HCT116 (cell line): Measurements from ENCODE around the gene URB1. TPM values are rescaled to one million over a fixed set of nuclear protein-coding genes. Genes with fewer than 3 reads are reported as not detected.

Experiments used
- ATAC-seq: fragments of 200-7000 bp; cut with Tn5 transposase; 2 replicates; pipeline ENCODE4 v1.9.1; 2020; ENCODE audit warnings: mild to moderate bottlenecking, moderate library complexity
- BruUV-seq: library from RNA; stranded (reverse); fragments of 400-500 nt; replicated peaks from 2 replicates; lab custom pipeline; 2021; lab: Mats Ljungman, UMichigan
- CTCF ChIA-PET: fragments of 300-600 bp; sonication (Branson Sonifier 250); formaldehyde crosslinking; loops from one replicate; lab custom pipeline; 2021; ENCODE audit warnings: antibody characterized with exemption; lab: Charles Lee
- POLR2A ChIA-PET: fragments of 300-600, 350-600 bp; sonication (Branson Sonifier 250); formaldehyde crosslinking; loops from one replicate; lab custom pipeline; 2021; ENCODE audit warnings: antibody characterized with exemption; lab: Charles Lee
- RAD21 ChIA-PET, 2 experiments: fragments of 300-600 bp; sonication (Branson Sonifier 250); formaldehyde crosslinking; loops; one replicate each; lab custom pipeline; 2023; ENCODE audit warnings: low total read pairs in 2 of 2; ENCODE audit not compliant: uncharacterized antibody in 2 of 2, unreplicated experiment in 2 of 2, low non-redundant PET in 1 of 2; lab: Charles Lee
- DNase-seq: peaks from one replicate; pipeline ENCODE4 v3.0.0-alpha.2; 2010; ENCODE audit warnings: low read depth, low spot score
- H2AFZ ChIP-seq: fragments of 200-600 bp; shearing (Covaris generic), sonication (generic); 2 replicates; pipeline ENCODE4 v1.6.1; 2017; ENCODE audit warnings: low read depth, mixed run types, mixed read lengths, antibody characterized with exemption, low read length; ENCODE audit not compliant: poor library complexity, severe bottlenecking
- H3K27ac ChIP-seq: 2 replicates; pipeline ENCODE4 v1.5.1; 2012; ENCODE audit warnings: low read depth, low read length
- H3K27me3 ChIP-seq: fragments of 200-600 bp; sonication (generic); 2 replicates; pipeline ENCODE4 v1.6.1; 2016; ENCODE audit warnings: mixed run types, low read length, mixed read lengths; ENCODE audit not compliant: insufficient read depth
- H3K36me3 ChIP-seq, 2 experiments: fragments of 200-500 bp in 1 of 2; fragments of 200-600 bp in 1 of 2; sonication (Bioruptor generic) in 1 of 2; sonication (generic) in 1 of 2; 2 replicates each; pipeline versions ENCODE4 v1.5.1 to v1.6.1; 2014 to 2016; ENCODE audit warnings: low read length in 2 of 2, inconsistent platforms in 1 of 2, mixed read lengths in 1 of 2, mixed run types in 1 of 2; ENCODE audit not compliant: insufficient read depth in 2 of 2, control insufficient read depth in 1 of 2
- H3K4me1 ChIP-seq, 2 experiments: fragments of 200-600 bp in 1 of 2; sonication (generic) in 1 of 2; 2 replicates each; pipeline versions ENCODE4 v1.5.1 to v1.6.1; 2012 to 2017; ENCODE audit warnings: low read length in 2 of 2, inconsistent platforms in 1 of 2, mild to moderate bottlenecking in 1 of 2, mixed read lengths in 1 of 2, mixed run types in 1 of 2, moderate library complexity in 1 of 2; ENCODE audit not compliant: insufficient read depth in 2 of 2, control insufficient read depth in 1 of 2
- H3K4me2 ChIP-seq: fragments of 200-600 bp; sonication (generic); 2 replicates; pipeline ENCODE4 v1.6.1; 2017; ENCODE audit warnings: mixed run types, low read length, mixed read lengths
- H3K4me3 ChIP-seq, 2 experiments: fragments of 200-600 bp in 1 of 2; sonication (generic) in 1 of 2; replicated peaks in 1 of 2; 2 replicates each; pipeline ENCODE4 v1.5.1; 2011 to 2016; ENCODE audit warnings: low read length in 2 of 2, control low read depth in 1 of 2, low read depth in 1 of 2, mild to moderate bottlenecking in 1 of 2, mixed read lengths in 1 of 2, mixed run types in 1 of 2
- H3K79me2 ChIP-seq: fragments of 200-600 bp; sonication (generic); 2 replicates; pipeline ENCODE4 v1.6.1; 2017; ENCODE audit warnings: mild to moderate bottlenecking, mixed run types, low read length, moderate library complexity, mixed read lengths; ENCODE audit not compliant: insufficient read depth
- H3K9ac ChIP-seq: fragments of 200-600 bp; sonication (generic); 2 replicates; pipeline ENCODE4 v1.6.1; 2016; ENCODE audit warnings: low read length, mixed read lengths
- H3K9me2 ChIP-seq: fragments of 200-600 bp; sonication (generic), shearing (Covaris generic); 2 replicates; pipeline ENCODE4 v1.6.1; 2017; ENCODE audit warnings: mixed run types, mild to moderate bottlenecking, moderate library complexity; ENCODE audit not compliant: insufficient read depth
- H3K9me3 ChIP-seq, 2 experiments: fragments of 200-500 bp in 1 of 2; fragments of 200-600 bp in 1 of 2; sonication (Bioruptor generic) in 1 of 2; sonication (generic) in 1 of 2; 2 replicates each; pipeline ENCODE4 v1.6.1; 2014 to 2017; ENCODE audit warnings: low read length in 2 of 2, mixed read lengths in 2 of 2, inconsistent platforms in 1 of 2, low read depth in 1 of 2, mild to moderate bottlenecking in 1 of 2, mixed run types in 1 of 2, moderate library complexity in 1 of 2; ENCODE audit not compliant: control insufficient read depth in 1 of 2, insufficient read depth in 1 of 2
- H4K20me1 ChIP-seq: fragments of 200-600 bp; sonication (generic), shearing (Covaris generic); 2 replicates; pipeline ENCODE4 v1.6.1; 2017; ENCODE audit warnings: mixed run types, mild to moderate bottlenecking, moderate library complexity; ENCODE audit not compliant: insufficient read depth
- ATF3 ChIP-seq: IDR thresholded peaks from 2 replicates; pipeline ENCODE4 v1.6.1; 2012
- CBX3 ChIP-seq: IDR thresholded peaks from 2 replicates; pipeline ENCODE4 v1.6.1; 2012; ENCODE audit warnings: low read depth
- ELF1 ChIP-seq: IDR thresholded peaks from 2 replicates; pipeline ENCODE4 v1.6.1; 2012; ENCODE audit warnings: low read depth, borderline replicate concordance
- FOSL1 ChIP-seq: IDR thresholded peaks from 2 replicates; pipeline ENCODE4 v1.6.1; 2012; ENCODE audit warnings: low read depth
- SIN3A ChIP-seq: IDR thresholded peaks from 2 replicates; pipeline ENCODE4 v1.6.1; 2012; ENCODE audit warnings: low read depth
- SRF ChIP-seq: IDR thresholded peaks from 2 replicates; pipeline ENCODE4 v1.6.1; 2012; ENCODE audit warnings: low read depth
- TCF7L2 ChIP-seq: IDR thresholded peaks from 2 replicates; pipeline ENCODE4 v1.7.0; 2011; ENCODE audit warnings: borderline replicate concordance, inconsistent platforms; ENCODE audit not compliant: insufficient read depth, insufficient read length; ENCODE audit errors: extremely low read depth
- ZFX ChIP-seq: fragments of 450-650 bp; IDR thresholded peaks from 2 replicates; pipeline ENCODE4 v1.6.1; 2017
- intact Hi-C: fragments of 100-400 bp; cut with micrococcal nuclease; formaldehyde crosslinking; loops from 2 replicates; pipeline ENCODE4 v1.10.0; 2022
- total RNA-seq: library from RNA; stranded (reverse); gene quantifications from one replicate; pipeline ENCODE4 v1.2.1, GENCODE V29; 2021; ENCODE audit not compliant: unreplicated experiment
- TF ChIP-seq, protein P1 (sequence below): IDR thresholded peaks from 2 replicates; pipeline ENCODE4 v1.6.1; 2011; ENCODE audit warnings: mild to moderate bottlenecking, low read length, moderate library complexity; ENCODE audit not compliant: insufficient replicate concordance; ENCODE audit errors: extremely low read depth
- TF ChIP-seq, protein P2 (sequence below): IDR thresholded peaks from 2 replicates; pipeline ENCODE4 v1.6.1; 2012; ENCODE audit warnings: low read depth

The URB1 gene
- total RNA-seq, 1 experiment from 2014 or later = 28.3 TPM

GRCh38 chr21:32301596-32301995 is 91.2 kb downstream of the URB1 start:
- Histone ChIP-seq H3K9ac (no peak overlapping the region), H3K36me3 (peaks cover 0 to 14% of the 10 kb centered on the region in 2 experiments; a peak in 2 of 4 replicates), H3K9me2 (no peaks in the 10 kb centered on the region), H2AFZ (no peak overlapping the region), H3K27me3 (no peaks in the 10 kb centered on the region), H3K4me1 (no peaks in the 10 kb centered on the region), H4K20me1 (peaks cover 1% of the 10 kb centered on the region; the same call in 1 of the 2 replicates), H3K9me3 (no peaks in the 10 kb centered on the region), H3K4me3 (no peak overlapping the region), H3K4me2 (no peak overlapping the region), H3K27ac (no peak overlapping the region), H3K79me2 (no peaks in the 10 kb centered on the region)
- ATAC-seq (no peak), DNase-seq (no peak)
- ChIA-PET POLR2A (no interaction called here), RAD21 (no interaction called here), CTCF (no interaction called here)
- no TSS peak for BruUV-seq
- no peak for TF ChIP-seq ELF1
- no peak for TF ChIP-seq TCF7L2
- TF ChIP-seq SIN3A = no peak
- TF ChIP-seq ATF3 = no peak
- no peak for TF ChIP-seq CBX3
- TF ChIP-seq FOSL1 = no peak
- TF ChIP-seq, protein P1, sequence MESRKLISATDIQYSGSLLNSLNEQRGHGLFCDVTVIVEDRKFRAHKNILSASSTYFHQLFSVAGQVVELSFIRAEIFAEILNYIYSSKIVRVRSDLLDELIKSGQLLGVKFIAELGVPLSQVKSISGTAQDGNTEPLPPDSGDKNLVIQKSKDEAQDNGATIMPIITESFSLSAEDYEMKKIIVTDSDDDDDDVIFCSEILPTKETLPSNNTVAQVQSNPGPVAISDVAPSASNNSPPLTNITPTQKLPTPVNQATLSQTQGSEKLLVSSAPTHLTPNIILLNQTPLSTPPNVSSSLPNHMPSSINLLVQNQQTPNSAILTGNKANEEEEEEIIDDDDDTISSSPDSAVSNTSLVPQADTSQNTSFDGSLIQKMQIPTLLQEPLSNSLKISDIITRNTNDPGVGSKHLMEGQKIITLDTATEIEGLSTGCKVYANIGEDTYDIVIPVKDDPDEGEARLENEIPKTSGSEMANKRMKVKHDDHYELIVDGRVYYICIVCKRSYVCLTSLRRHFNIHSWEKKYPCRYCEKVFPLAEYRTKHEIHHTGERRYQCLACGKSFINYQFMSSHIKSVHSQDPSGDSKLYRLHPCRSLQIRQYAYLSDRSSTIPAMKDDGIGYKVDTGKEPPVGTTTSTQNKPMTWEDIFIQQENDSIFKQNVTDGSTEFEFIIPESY = no peak
- no peak for TF ChIP-seq SRF
- TF ChIP-seq, protein P2, sequence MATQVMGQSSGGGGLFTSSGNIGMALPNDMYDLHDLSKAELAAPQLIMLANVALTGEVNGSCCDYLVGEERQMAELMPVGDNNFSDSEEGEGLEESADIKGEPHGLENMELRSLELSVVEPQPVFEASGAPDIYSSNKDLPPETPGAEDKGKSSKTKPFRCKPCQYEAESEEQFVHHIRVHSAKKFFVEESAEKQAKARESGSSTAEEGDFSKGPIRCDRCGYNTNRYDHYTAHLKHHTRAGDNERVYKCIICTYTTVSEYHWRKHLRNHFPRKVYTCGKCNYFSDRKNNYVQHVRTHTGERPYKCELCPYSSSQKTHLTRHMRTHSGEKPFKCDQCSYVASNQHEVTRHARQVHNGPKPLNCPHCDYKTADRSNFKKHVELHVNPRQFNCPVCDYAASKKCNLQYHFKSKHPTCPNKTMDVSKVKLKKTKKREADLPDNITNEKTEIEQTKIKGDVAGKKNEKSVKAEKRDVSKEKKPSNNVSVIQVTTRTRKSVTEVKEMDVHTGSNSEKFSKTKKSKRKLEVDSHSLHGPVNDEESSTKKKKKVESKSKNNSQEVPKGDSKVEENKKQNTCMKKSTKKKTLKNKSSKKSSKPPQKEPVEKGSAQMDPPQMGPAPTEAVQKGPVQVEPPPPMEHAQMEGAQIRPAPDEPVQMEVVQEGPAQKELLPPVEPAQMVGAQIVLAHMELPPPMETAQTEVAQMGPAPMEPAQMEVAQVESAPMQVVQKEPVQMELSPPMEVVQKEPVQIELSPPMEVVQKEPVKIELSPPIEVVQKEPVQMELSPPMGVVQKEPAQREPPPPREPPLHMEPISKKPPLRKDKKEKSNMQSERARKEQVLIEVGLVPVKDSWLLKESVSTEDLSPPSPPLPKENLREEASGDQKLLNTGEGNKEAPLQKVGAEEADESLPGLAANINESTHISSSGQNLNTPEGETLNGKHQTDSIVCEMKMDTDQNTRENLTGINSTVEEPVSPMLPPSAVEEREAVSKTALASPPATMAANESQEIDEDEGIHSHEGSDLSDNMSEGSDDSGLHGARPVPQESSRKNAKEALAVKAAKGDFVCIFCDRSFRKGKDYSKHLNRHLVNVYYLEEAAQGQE = no peak
- no peak for TF ChIP-seq ZFX
- intact Hi-C loops = no loop called here
